ENCODE results near the gene MARCKS.

Gene MARCKS

DNA sequence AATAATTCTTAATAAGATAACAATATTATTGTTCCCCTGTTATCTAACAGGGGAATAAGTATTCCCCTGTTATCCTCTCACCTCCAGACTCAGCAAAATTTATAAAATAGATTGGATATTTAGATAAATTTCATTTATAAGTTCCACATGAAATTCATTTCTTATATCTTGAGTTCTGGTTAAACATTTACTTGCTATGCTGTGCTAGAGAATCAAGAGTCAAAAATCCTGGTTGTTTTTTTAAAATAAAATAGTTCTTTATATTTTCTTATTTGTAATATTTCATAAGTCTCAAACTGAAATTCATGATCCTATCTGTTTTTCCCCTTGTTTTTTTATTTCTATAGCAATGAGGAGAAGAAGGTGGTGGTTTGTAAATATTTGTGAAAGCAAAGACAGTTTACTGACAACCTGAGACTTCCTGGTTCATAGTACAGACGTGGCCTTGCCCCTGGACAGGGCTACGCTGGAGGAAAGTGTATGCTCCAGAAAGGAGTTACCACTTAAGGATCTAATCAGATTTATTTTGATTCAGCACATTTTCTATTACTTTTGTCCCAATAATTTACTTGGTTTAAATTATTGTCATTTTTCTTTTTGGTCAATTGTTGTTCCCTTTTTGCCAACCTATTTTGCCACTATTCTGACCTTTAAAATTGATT, 37.8 kb upstream of the MARCKS start:
- Histone ChIP-seq H3K79me2 (ENCODE audit: insufficient read depth, low read depth) (no peaks in the 10 kb centered on the region), H3K36me3 (ENCODE audit: insufficient read depth) (no peaks in the 10 kb centered on the region), H3K9ac (no peak overlapping the region), H3K27ac (no peak overlapping the region), H2AFZ (ENCODE audit: low read depth) (no peak overlapping the region), H3K4me3 (IDR thresholded peaks at IDR 0.05; ENCODE audit: insufficient read depth, low read depth, low read length) (no peak overlapping the region), H3K4me2 (no peak overlapping the region), H3K27me3 (ENCODE audit: insufficient read depth, low read depth) (no peaks in the 10 kb centered on the region), H3K4me1 (ENCODE audit: low read depth, poor library complexity, severe bottlenecking) (no peaks in the 10 kb centered on the region), H4K20me1 (ENCODE audit: insufficient read depth) (no peaks in the 10 kb centered on the region)
- TF ChIP-seq, protein P1, sequence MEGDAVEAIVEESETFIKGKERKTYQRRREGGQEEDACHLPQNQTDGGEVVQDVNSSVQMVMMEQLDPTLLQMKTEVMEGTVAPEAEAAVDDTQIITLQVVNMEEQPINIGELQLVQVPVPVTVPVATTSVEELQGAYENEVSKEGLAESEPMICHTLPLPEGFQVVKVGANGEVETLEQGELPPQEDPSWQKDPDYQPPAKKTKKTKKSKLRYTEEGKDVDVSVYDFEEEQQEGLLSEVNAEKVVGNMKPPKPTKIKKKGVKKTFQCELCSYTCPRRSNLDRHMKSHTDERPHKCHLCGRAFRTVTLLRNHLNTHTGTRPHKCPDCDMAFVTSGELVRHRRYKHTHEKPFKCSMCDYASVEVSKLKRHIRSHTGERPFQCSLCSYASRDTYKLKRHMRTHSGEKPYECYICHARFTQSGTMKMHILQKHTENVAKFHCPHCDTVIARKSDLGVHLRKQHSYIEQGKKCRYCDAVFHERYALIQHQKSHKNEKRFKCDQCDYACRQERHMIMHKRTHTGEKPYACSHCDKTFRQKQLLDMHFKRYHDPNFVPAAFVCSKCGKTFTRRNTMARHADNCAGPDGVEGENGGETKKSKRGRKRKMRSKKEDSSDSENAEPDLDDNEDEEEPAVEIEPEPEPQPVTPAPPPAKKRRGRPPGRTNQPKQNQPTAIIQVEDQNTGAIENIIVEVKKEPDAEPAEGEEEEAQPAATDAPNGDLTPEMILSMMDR (conservative IDR thresholded peaks at IDR 0.05; ENCODE audit: low read depth, low read length), result no peak

DNA sequence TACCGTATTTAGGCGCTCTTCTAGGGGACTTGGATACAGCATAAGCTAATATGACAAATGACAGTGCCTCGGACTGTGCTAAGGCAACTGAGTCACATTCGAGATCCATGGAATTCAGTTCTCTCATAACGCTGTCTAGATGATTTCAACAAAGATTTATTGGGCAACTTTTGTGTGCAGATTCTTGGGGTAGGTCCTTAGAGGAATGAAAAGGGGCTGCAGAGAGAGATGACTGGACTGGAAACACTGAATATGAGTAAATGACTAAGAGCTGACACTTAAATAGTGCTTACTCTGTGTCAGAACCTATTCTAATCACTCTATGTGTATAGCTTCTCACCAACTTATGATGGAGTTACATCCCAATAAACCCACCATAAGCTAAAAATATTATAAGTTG, 36.4 kb upstream of the MARCKS start:
- no peaks in the 10 kb centered on the region for H4K20me1 ChIP-seq (ENCODE audit: insufficient read depth)
- no peaks in the 10 kb centered on the region for H3K27me3 ChIP-seq (ENCODE audit: insufficient read depth, low read depth)
- no peak overlapping the region for H3K27ac ChIP-seq
- H3K36me3 ChIP-seq (ENCODE audit: insufficient read depth), result no peaks in the 10 kb centered on the region
- no peak overlapping the region for H2AFZ ChIP-seq (ENCODE audit: low read depth)
- H3K4me2 ChIP-seq, result no peak overlapping the region
- H3K9ac ChIP-seq, result no peak overlapping the region
- TF ChIP-seq, protein P1 (conservative IDR thresholded peaks at IDR 0.05; ENCODE audit: low read depth, low read length), result no peak
- no peak overlapping the region for H3K4me3 ChIP-seq (IDR thresholded peaks at IDR 0.05; ENCODE audit: insufficient read depth, low read depth, low read length)
- H3K4me1 ChIP-seq (ENCODE audit: low read depth, poor library complexity, severe bottlenecking), result no peaks in the 10 kb centered on the region
- H3K79me2 ChIP-seq (ENCODE audit: insufficient read depth, low read depth), result no peaks in the 10 kb centered on the region

DNA sequence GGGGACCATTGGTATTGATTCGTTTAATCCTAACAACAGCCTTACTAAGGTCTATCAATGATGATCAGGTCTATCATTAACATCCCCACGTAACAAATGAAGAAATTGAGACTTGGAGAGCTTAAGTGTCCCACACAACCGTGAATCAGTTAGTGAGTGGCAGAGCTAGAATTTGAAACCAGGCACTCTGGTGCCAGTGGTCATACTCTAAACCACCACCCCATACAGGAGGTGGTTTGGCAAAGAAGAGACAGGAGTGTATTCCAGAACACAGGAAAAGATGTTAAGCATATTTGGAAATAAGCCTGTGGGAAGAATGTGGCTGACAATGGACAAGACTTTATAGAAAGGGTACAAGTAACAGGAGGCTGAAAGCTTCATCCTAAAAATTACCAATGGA, 35.7 kb upstream of the MARCKS start:
- H3K9ac ChIP-seq, result no peak overlapping the region
- H3K4me3 ChIP-seq (IDR thresholded peaks at IDR 0.05; ENCODE audit: insufficient read depth, low read depth, low read length), result no peak overlapping the region
- H3K27ac ChIP-seq, result no peak overlapping the region
- H3K4me1 ChIP-seq (ENCODE audit: low read depth, poor library complexity, severe bottlenecking), result no peaks in the 10 kb centered on the region
- TF ChIP-seq, protein P1 (conservative IDR thresholded peaks at IDR 0.05; ENCODE audit: low read depth, low read length), result no peak
- no peaks in the 10 kb centered on the region for H3K27me3 ChIP-seq (ENCODE audit: insufficient read depth, low read depth)
- no peaks in the 10 kb centered on the region for H3K79me2 ChIP-seq (ENCODE audit: insufficient read depth, low read depth)
- no peak overlapping the region for H3K4me2 ChIP-seq
- no peak overlapping the region for H2AFZ ChIP-seq (ENCODE audit: low read depth)
- no peaks in the 10 kb centered on the region for H3K36me3 ChIP-seq (ENCODE audit: insufficient read depth)
- no peaks in the 10 kb centered on the region for H4K20me1 ChIP-seq (ENCODE audit: insufficient read depth)

DNA sequence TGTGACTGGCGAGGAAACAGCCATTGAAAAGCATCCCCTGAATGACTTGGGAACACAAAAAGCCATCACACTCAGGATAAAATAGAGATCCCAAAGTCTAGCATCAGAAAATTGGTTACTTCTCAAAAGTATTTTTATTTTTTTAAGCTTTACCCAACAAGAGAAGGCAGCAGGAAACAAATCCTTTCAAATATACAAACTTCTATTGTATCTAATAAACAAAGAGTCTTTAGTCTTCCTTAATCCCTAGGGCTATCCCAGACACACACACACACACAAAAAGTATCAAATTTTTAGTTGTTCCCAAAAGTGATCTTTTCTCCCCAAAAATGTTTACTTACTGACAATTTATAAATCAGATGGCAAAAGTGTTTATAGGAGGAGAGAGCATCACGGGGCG, 33.2 kb upstream of the MARCKS start:
- Histone ChIP-seq H3K27me3 (ENCODE audit: insufficient read depth, low read depth) (no peaks in the 10 kb centered on the region), H3K79me2 (ENCODE audit: insufficient read depth, low read depth) (no peaks in the 10 kb centered on the region), H3K4me3 (IDR thresholded peaks at IDR 0.05; ENCODE audit: insufficient read depth, low read depth, low read length) (no peak overlapping the region), H2AFZ (ENCODE audit: low read depth) (no peak overlapping the region), H3K4me2 (no peak overlapping the region), H3K4me1 (ENCODE audit: low read depth, poor library complexity, severe bottlenecking) (no peaks in the 10 kb centered on the region), H3K27ac (no peak overlapping the region), H3K9ac (no peak overlapping the region), H3K36me3 (ENCODE audit: insufficient read depth) (no peaks in the 10 kb centered on the region), H4K20me1 (ENCODE audit: insufficient read depth) (no peaks in the 10 kb centered on the region)
- TF ChIP-seq, protein P1 (conservative IDR thresholded peaks at IDR 0.05; ENCODE audit: low read depth, low read length), result no peak

Data from KMS-11 (cell line).